Measurements from ENCODE around the gene DUOXA2.

GRCh38 chr15:45141386-45141785 is 27.3 kb downstream of the DUOXA2 start:
- TF ChIP-seq CEBPB (IDR thresholded peaks at IDR 0.05) = no peak
- TF ChIP-seq EGR1 (IDR thresholded peaks at IDR 0.05) = no peak
- TF ChIP-seq RAD21 (IDR thresholded peaks at IDR 0.05; ENCODE audit: low read depth) = no peak
- no peak for TF ChIP-seq REST (IDR thresholded peaks at IDR 0.05; ENCODE audit: low read depth)
- no peak for TF ChIP-seq EP300 (IDR thresholded peaks at IDR 0.05; ENCODE audit: borderline replicate concordance)
- no peak for TF ChIP-seq YY1 (IDR thresholded peaks at IDR 0.05; ENCODE audit: low read depth)
- no peak for TF ChIP-seq TAF1 (IDR thresholded peaks at IDR 0.05; ENCODE audit: low read depth)
- no peak for TF ChIP-seq FOXM1 (IDR thresholded peaks at IDR 0.05; ENCODE audit: borderline replicate concordance, low read depth)
- no peak for TF ChIP-seq MAX (IDR thresholded peaks at IDR 0.05)
- TF ChIP-seq TCF12 (IDR thresholded peaks at IDR 0.05; ENCODE audit: low read depth) = no peak
- TF ChIP-seq CREB1 (IDR thresholded peaks at IDR 0.05; ENCODE audit: low read depth) = no peak
- TF ChIP-seq NFIC (IDR thresholded peaks at IDR 0.05) = no peak
- no peak for TF ChIP-seq TEAD4 (IDR thresholded peaks at IDR 0.05)
- no peak for TF ChIP-seq USF1 (IDR thresholded peaks at IDR 0.05)
